BE2C (cell line): ENCODE measurements around the gene PRAC2.

Experiments used
- DNase-seq: peaks from one replicate; pipeline ENCODE4 v3.0.0-alpha.2; 2020
- H3K27me3 ChIP-seq: fragments of 250-450 bp; sonication (Bioruptor Pico); 2 replicates; pipeline ENCODE4 v1.5.1; 2020; ENCODE audit warnings: mild to moderate bottlenecking
- H3K36me3 ChIP-seq: fragments of 250-450 bp; sonication (Bioruptor Pico); 2 replicates; pipeline ENCODE4 v1.5.1; 2020; ENCODE audit warnings: mild to moderate bottlenecking
- H3K4me1 ChIP-seq: fragments of 250-450 bp; sonication (Bioruptor Pico); 2 replicates; pipeline ENCODE4 v1.5.1; 2020
- H3K4me3 ChIP-seq: 2 replicates; pipeline ENCODE4 v1.5.1; 2011; ENCODE audit warnings: low read depth, low read length
- H3K9me3 ChIP-seq: fragments of 250-450 bp; sonication (Bioruptor Pico); 2 replicates; pipeline ENCODE4 v1.5.1; 2020
- TF ChIP-seq, protein P1 (sequence below): IDR thresholded peaks from 2 replicates; pipeline ENCODE4 v1.5.1; 2012; ENCODE audit warnings: mild to moderate bottlenecking, low read depth, low read length

Gene PRAC2

DNA sequence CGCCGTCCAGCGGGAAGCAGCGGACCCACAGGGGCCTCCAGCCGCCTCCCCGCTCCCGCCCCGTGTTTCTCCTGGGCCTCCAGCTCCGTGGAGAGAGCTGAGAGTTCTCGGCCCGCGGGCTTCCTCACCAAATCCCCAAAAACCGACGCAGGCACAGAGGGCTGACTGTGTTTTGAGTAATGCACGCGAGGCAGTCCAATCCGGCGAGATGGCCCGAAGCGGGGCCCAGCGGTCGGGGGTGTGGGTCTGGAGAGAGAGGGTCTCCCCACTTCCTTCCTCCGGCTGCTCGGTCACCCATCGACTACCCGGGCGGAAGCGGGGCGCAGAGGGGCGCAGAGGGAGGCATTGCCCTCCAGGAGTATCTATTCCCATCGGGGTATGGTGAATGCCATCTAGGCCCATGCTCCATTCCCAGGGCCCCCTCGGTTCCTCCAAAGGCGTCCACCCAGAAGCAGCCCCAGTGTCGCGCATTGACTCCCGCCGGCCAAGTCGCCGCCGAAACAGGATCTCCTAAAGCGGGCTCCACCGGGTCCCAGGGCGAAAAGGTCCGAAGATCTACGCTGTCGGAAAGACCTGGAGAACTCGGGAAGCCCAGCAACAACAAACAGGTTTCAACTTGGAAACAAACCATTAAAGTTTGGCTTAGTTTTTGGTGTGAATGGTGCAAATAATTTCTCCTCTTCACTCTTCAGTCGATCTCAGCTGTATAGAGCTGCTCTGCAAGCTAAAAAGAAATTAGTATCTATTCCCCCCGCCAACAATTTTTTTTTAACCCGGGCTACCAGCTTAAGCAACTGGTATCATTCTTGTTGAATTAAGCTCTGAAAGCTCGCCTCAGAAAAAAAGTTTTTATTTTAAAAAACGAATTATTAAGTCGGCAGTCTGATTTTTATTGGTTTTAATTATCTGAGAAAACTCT, 24.7 kb downstream of the PRAC2 start:
- no peak overlapping the region for H3K4me3 ChIP-seq
- TF ChIP-seq, protein P1, sequence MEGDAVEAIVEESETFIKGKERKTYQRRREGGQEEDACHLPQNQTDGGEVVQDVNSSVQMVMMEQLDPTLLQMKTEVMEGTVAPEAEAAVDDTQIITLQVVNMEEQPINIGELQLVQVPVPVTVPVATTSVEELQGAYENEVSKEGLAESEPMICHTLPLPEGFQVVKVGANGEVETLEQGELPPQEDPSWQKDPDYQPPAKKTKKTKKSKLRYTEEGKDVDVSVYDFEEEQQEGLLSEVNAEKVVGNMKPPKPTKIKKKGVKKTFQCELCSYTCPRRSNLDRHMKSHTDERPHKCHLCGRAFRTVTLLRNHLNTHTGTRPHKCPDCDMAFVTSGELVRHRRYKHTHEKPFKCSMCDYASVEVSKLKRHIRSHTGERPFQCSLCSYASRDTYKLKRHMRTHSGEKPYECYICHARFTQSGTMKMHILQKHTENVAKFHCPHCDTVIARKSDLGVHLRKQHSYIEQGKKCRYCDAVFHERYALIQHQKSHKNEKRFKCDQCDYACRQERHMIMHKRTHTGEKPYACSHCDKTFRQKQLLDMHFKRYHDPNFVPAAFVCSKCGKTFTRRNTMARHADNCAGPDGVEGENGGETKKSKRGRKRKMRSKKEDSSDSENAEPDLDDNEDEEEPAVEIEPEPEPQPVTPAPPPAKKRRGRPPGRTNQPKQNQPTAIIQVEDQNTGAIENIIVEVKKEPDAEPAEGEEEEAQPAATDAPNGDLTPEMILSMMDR: no peak
- DNase-seq: no peak
- peaks cover 98% of the 10 kb centered on the region for H3K27me3 ChIP-seq
- H3K36me3 ChIP-seq: no peaks in the 10 kb centered on the region
- H3K4me1 ChIP-seq: no peaks in the 10 kb centered on the region
- no peaks in the 10 kb centered on the region for H3K9me3 ChIP-seq

GRCh38 chr17:48748718-48749566, 26.0 kb downstream of the PRAC2 start:
- no peaks in the 10 kb centered on the region for H3K36me3 ChIP-seq
- no peaks in the 10 kb centered on the region for H3K9me3 ChIP-seq
- TF ChIP-seq, protein P1: no peak
- H3K27me3 ChIP-seq: peaks cover 98% of the 10 kb centered on the region
- DNase-seq: no peak
- no peak overlapping the region for H3K4me3 ChIP-seq
- no peaks in the 10 kb centered on the region for H3K4me1 ChIP-seq

DNA sequence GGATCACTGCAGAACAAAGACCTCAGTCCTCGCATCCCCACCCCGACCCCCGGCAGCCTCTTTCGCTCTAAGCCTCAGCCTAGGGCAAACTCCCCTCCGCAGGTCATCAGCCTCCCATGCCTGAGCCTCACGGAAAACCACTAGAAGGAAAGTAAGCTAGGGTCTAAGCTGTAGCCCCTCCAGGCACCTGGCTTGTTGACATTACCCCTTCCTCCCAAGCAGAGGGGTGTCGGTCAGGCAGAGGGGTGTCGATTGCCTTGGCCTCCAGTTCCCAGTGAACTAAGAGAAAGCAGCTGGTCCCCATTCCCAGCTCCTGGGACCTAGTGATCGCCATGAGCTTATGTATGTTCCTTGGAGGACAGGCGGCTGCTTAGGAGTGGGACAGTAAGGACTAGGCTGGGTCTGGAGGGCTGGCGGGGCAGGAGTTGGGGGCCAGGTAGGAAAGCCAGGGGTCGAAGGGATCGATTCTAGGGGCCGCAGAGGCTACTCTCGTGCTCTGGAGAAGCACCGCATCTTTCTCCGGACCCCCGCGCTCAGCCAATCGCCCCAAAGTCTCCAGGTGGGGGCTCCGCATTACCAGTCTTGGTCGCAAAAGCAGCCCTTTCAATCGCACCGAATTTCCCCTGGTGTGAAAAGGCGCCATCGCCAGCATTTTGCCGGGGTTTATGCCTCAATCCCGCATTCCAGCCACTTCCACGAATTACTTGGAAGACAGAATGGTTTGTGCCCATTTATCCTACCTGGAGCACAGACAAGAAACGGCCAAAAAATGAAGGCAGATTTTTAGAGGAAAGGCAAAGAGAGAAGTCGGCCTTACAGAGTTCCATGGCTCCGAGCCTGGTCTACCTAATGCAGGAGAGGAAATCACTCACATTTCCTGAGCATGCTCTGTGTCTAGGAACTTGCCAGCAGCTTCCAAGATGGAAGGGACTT, 26.9 kb downstream of the PRAC2 start:
- DNase-seq: no peak
- H3K36me3 ChIP-seq: no peaks in the 10 kb centered on the region
- H3K27me3 ChIP-seq: peaks cover 100% of the 10 kb centered on the region
- H3K9me3 ChIP-seq: no peaks in the 10 kb centered on the region
- H3K4me3 ChIP-seq: no peak overlapping the region
- TF ChIP-seq, protein P1: no peak
- no peaks in the 10 kb centered on the region for H3K4me1 ChIP-seq

DNA sequence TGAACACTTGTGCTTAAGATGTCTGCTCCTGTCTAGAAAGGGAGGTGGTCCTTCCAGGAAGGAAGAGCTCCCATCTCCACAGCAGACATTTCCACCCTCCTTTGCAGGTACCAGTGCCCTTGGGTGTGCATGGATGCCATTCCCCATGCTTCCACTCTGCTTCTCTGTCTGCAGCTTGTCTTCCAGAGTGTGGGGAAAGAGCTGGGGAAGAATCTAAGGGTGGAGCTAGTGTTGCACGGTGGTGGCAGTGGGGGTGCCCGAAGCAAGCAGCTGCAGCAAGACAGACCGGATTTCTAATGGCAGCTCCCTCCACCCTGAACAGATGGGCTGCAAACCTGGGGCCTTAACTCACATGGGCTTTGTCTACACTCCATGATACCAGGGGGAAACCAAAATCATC, 28.2 kb downstream of the PRAC2 start:
- Histone ChIP-seq H3K9me3 (no peaks in the 10 kb centered on the region), H3K36me3 (no peaks in the 10 kb centered on the region), H3K4me1 (no peaks in the 10 kb centered on the region), H3K4me3 (no peak overlapping the region), H3K27me3 (peaks cover 100% of the 10 kb centered on the region)
- DNase-seq: no peak
- TF ChIP-seq, protein P1: no peak

- TF ChIP-seq, protein P1: no peak
- Histone ChIP-seq H3K4me1 (no peaks in the 10 kb centered on the region), H3K9me3 (no peaks in the 10 kb centered on the region), H3K36me3 (no peaks in the 10 kb centered on the region), H3K27me3 (peaks cover 98% of the 10 kb centered on the region), H3K4me3 (no peak overlapping the region)
- no peak for DNase-seq
These were observed 28.9 kb downstream of the PRAC2 start for GRCh38 chr17:48751733-48752398.
